NCI-H2227 treated with DMSO at 0.1 percent for 48 hours (cell line): ENCODE results near the gene VILL.

ENCODE experiments used
- DNase-seq: peaks from one replicate; lab custom pipeline; 2025; lab: John Stamatoyannopoulos, UW

The VILL gene

GRCh38 chr3:38000965-38001455 is 10.4 kb downstream of the VILL start:
- no peak for DNase-seq

- no peak for DNase-seq
These were observed 11.0 kb downstream of the VILL start for GRCh38 chr3:38001456-38002081.

DNA sequence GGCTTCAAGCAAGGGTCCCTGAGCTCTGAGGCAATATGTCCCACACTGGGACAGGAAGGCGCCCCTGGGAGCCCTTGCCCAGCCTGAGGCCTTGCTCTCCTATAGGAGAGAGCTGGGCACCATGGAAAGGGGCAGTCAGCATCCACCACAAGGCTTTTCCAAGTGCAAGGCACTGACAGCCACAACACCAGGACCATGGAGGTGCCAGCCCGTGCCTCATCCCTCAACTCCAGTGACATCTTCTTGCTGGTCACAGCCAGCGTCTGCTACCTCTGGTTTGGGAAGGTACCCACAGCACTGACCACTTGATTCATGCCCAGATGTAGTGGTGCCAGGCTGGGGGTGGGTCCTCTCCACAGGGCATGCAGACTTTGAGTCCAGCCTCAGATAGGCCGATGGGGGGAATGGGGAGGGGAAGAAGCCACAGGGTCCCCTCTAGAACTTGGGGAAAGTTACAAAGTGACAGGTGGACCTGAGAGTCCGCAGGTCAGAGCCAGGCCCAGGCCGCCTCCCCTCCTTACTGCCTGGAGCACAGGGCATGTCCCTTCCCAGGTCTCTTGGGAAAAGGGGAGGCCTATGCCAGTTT is 11.8 kb downstream of the VILL start:
- no peak for DNase-seq

- no peak for DNase-seq
These were observed 12.4 kb downstream of the VILL start for GRCh38 chr3:38002940-38003339.

DNA sequence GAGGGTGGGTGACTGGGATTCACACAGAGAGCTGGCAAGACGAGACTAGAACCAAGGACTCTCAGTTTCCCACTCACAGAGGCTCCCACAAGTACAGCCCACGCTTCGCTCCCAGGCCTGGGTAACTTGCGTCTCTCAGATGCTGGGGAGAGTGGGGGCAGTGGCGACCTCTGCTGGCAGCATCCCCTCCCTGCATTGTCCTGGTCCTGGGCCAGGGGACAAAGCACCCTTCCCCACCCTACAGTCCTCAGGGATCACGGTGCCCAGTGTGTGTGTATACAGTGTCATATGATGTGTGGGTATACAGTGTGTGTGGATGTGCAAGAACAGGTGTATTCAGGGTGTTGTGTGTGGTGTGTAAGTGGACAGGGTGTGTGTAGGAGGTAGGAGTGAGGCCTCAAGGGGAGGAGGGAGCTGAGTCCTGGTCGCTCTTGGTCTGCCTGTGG is 12.8 kb downstream of the VILL start:
- DNase-seq = no peak

- DNase-seq = no peak
These were observed 13.3 kb downstream of the VILL start for GRCh38 chr3:38003817-38004414.

- peak; percentile 1 for DNase-seq
These were observed 14.0 kb downstream of the VILL start for GRCh38 chr3:38004415-38005075.

DNA sequence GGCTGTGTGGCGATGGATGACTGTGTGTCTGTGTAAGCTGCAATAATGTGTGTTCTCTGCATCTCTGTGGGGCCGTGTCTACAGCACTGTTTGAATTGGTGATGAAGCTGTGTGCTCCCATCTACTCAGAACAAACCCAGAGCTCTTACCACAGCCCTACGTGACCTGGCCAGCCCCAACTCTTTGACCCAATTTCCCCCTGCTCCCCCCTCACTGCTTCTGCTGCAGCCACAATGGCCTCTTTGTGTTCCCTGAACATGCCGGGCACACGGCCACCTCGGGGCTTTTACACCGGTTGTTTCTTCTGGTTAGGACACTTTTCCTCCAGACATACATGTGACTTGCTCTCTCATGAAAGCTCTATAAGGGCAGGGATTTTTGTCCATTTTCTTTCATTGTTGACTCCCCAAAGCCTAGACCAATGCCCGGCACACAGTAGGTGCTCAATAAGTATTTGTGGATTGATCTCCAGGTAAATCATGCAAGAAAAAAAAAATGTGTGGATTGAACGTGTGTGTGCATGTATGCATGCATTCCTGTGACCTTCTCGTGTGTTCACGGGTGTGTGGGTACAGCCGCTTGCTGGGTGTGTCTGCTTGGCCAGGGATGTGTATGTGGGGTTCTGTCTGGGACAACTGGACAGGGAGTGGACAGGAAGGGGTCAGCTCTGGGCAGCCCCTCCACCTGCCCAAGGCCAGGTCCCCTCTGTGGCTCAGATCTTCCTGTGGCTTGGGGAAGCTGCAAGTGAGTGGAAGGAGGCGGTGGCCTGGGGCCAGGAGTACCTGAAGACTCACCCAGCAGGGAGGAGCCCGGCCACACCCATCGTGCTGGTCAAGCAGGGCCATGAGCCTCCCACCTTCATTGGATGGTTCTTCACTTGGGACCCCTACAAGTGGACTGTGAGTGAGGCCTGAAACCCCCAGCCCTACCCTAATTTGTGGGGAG is 14.8 kb downstream of the VILL start:
- DNase-seq = no peak

- DNase-seq = no peak
These were observed 15.4 kb downstream of the VILL start for GRCh38 chr3:38006031-38006430.

GRCh38 chr3:38006445-38006995 is 15.9 kb downstream of the VILL start:
- DNase-seq = no peak

- DNase-seq = no peak
These were observed 17.1 kb downstream of the VILL start for GRCh38 chr3:38007754-38008090.

DNA sequence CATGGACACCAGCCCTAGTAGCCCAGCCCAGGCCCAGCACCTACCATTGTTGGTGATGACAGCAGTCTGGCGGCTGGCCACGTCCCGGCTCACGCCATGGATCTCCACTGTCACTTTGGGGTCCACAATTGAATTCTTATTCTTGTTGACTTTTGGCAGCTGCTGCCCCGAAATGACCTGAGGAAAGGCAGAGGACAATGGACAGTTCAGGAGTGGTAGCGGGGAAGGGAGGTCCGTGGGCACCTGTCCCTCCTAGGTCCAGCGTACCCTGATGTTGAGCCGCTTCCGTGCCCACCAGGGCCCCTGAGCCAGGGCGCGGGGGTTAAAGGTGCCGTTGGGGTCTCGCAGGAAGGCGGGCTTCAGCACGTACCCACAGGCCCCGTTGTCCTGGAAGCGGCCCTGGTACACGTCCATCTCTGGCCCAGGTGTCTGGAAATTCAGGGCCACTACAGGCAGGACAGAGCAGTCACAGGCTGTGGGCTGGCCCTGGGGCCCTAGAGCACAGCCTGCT is 17.7 kb downstream of the VILL start:
- no peak for DNase-seq

GRCh38 chr3:38008971-38009580 is 18.5 kb downstream of the VILL start:
- DNase-seq = no peak

GRCh38 chr3:38009807-38010591 is 19.4 kb downstream of the VILL start:
- DNase-seq = no peak

GRCh38 chr3:38011111-38011510 is 20.5 kb downstream of the VILL start:
- no peak for DNase-seq

- DNase-seq = no peak
These were observed 24.9 kb downstream of the VILL start for GRCh38 chr3:38015485-38015884.

DNA sequence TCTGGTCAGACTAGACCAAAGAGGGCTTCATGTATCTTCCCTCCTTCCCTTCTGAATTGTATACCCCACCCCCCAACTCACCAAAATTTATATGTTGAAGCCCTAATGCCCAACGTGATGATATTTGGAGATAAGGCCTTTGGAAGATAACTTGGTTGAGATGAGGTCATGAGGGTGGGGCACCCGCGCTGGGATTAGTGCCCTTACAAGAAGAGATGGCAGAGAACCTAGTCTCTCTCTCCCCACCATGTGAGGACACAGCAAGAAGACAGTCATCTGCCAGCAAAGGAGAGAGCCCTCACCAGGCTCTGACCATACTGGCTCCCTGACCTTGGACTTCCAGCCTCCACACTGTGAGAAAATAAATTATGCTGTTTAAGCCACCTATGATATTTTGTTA is 25.4 kb downstream of the VILL start:
- DNase-seq = no peak

DNA sequence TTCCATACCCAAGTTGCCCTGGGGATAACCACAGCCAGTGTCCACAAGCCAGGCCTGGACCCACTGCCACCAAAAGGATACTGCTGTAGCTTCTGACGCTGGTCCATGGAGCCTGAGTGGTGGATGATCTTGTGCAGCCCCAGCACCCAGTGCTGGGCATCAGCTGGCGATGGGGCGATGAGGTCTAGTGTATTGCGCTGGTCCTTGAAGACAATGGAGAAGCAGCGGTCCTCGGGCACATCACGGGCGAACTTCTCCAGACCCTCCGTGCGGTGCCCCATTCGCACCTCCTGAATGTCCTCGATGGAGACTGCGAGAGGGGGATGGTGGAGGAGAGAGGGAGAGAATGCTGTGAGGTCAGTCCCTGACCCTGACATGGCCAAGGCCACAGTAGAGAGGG is 25.8 kb downstream of the VILL start:
- no peak for DNase-seq

DNA sequence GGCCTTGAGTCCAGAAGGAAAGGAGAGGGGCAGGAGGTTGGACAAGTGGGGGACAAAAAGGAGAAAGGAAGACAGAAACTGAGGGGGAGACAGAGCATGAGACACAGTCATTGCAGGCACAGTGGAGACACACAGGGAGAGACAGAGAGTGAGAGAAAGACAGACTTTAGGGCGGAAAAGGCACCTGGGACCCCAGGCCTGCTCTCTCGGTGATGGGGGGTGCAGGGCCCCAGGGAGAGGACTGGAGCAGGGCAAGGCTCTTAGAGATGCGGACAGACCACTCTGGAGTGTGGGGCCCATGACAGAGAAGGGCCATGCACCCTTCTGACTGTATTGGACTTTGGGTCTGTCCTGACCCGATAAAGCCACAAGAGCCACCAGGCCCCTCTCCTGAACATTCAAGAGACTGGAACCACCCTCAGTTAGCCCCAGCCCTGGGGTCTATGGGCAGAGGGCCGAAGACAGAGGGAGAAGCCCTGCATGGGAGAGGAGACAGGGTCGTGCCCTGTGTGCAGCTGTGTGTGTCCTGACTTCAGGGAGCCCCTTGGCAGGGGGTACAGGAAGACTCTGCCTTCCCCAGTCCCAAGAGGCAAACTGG is 26.4 kb downstream of the VILL start:
- no peak for DNase-seq
